ENCODE data around the gene LRMDA. TPM values are rescaled to one million over a fixed set of nuclear protein-coding genes. Genes with fewer than 3 reads are reported as not detected.
"Not testable (repeated sequence)": the region's sequence is repeated elsewhere in the genome, so short reads cannot be mapped to it uniquely, and the experiment has no call there.

The LRMDA gene
- total RNA-seq, 1 donor from 2014 or later: 22.3 TPM

GRCh38 chr10:75509706-75510105, 78.3 kb downstream of the LRMDA start:
- intact Hi-C loops (cut with DNase I): no loop called here
- DNase-seq (ENCODE audit: missing footprints) (no peak), ATAC-seq (no peak)

- intact Hi-C loops (cut with DNase I): no loop called here
- DNase-seq (ENCODE audit: missing footprints) (no peak), ATAC-seq (no peak)
Observed at GRCh38 chr10:75511011-75511410, 79.6 kb downstream of the LRMDA start.

GRCh38 chr10:75512203-75512933, 80.9 kb downstream of the LRMDA start:
- DNase-seq (ENCODE audit: missing footprints) (no peak), ATAC-seq (no peak)
- intact Hi-C loops (cut with DNase I): no loop called here

- DNase-seq (ENCODE audit: missing footprints): no peak
Observed at GRCh38 chr10:75513292-75513885, 82.0 kb downstream of the LRMDA start.

GRCh38 chr10:75514830-75515229, 83.4 kb downstream of the LRMDA start:
- intact Hi-C loops (cut with DNase I): no loop called here
- ATAC-seq (no peak), DNase-seq (ENCODE audit: missing footprints) (no peak)

More at GRCh38 chr10:75513292-75513885, 82.0 kb downstream of the LRMDA start:
- ATAC-seq: no peak
- intact Hi-C loops (cut with DNase I): no loop called here

- intact Hi-C loops (cut with DNase I); ATAC-seq; DNase-seq (ENCODE audit: missing footprints): not testable (repeated sequence)
Observed at GRCh38 chr10:75516154-75516553, 84.7 kb downstream of the LRMDA start.

GRCh38 chr10:75519213-75519612, 87.8 kb downstream of the LRMDA start:
- ATAC-seq; DNase-seq (ENCODE audit: missing footprints); intact Hi-C loops (cut with DNase I): not testable (repeated sequence)

GRCh38 chr10:75521194-75521829, 89.9 kb downstream of the LRMDA start:
- ATAC-seq; intact Hi-C loops (cut with DNase I); DNase-seq (ENCODE audit: missing footprints): not testable (repeated sequence)

GRCh38 chr10:75525067-75525466, 93.6 kb downstream of the LRMDA start:
- no peak for DNase-seq (ENCODE audit: missing footprints)
- intact Hi-C loops (cut with DNase I): no loop called here
- ATAC-seq: no peak

- DNase-seq (ENCODE audit: missing footprints) (no peak), ATAC-seq (no peak)
- intact Hi-C loops (cut with DNase I): no loop called here
Observed at GRCh38 chr10:75525646-75526045, 94.2 kb downstream of the LRMDA start.

GRCh38 chr10:75527542-75527941, 96.1 kb downstream of the LRMDA start:
- no peak for DNase-seq (ENCODE audit: missing footprints)
- intact Hi-C loops (cut with DNase I): no loop called here
- ATAC-seq: no peak

GRCh38 chr10:75528392-75528791, 97.0 kb downstream of the LRMDA start:
- intact Hi-C loops (cut with DNase I): no loop called here
- DNase-seq (ENCODE audit: missing footprints): no peak
- ATAC-seq: no peak

- ATAC-seq (no peak), DNase-seq (ENCODE audit: missing footprints) (no peak)
- intact Hi-C loops (cut with DNase I): no loop called here
Observed at GRCh38 chr10:75530299-75530698, 98.9 kb downstream of the LRMDA start.

GRCh38 chr10:75531571-75532031, 100.2 kb downstream of the LRMDA start:
- intact Hi-C loops (cut with DNase I): no loop called here
- no peak for ATAC-seq
- DNase-seq (ENCODE audit: missing footprints): no peak

GRCh38 chr10:75532253-75532924, 101.0 kb downstream of the LRMDA start:
- no peak for DNase-seq (ENCODE audit: missing footprints)
- ATAC-seq: no peak
- intact Hi-C loops (cut with DNase I): no loop called here

GRCh38 chr10:75538144-75538543, 106.7 kb downstream of the LRMDA start:
- no peak for ATAC-seq
- no peak for DNase-seq (ENCODE audit: missing footprints)
- intact Hi-C loops (cut with DNase I): no loop called here

GRCh38 chr10:75538765-75539164, 107.3 kb downstream of the LRMDA start:
- ATAC-seq (no peak), DNase-seq (ENCODE audit: missing footprints) (no peak)
- intact Hi-C loops (cut with DNase I): no loop called here

GRCh38 chr10:75540357-75540966, 109.0 kb downstream of the LRMDA start:
- ATAC-seq: no peak
- intact Hi-C loops (cut with DNase I): no loop called here

GRCh38 chr10:75540981-75541380, 109.6 kb downstream of the LRMDA start:
- intact Hi-C loops (cut with DNase I): no loop called here
- ATAC-seq: no peak
- no peak for DNase-seq (ENCODE audit: missing footprints)

More at GRCh38 chr10:75540357-75540966, 109.0 kb downstream of the LRMDA start:
- no peak for DNase-seq (ENCODE audit: missing footprints)
